ENCODE data around the gene ITGAX.
"Not testable (repeated sequence)": the region's sequence is repeated elsewhere in the genome, so short reads cannot be mapped to it uniquely, and the experiment has no call there.

ITGAX gene

DNA sequence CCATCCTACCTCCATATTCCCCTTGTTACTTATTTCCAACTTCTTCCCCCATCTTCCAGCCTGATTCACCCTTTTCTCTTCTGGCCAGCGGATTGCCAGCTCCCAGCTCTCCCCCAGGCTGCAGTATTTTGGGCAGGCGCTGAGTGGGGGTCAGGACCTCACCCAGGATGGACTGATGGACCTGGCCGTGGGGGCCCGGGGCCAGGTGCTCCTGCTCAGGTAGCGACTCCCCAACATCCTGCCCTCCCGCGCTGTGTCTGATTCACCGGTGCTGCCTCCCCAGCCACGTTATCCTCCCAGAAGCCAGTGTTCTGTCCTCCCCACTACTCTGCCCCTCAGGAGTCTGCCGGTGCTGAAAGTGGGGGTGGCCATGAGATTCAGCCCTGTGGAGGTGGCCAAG lies 57.8 kb downstream of the ITGAX start:
- DNase-seq, result no peak

DNA sequence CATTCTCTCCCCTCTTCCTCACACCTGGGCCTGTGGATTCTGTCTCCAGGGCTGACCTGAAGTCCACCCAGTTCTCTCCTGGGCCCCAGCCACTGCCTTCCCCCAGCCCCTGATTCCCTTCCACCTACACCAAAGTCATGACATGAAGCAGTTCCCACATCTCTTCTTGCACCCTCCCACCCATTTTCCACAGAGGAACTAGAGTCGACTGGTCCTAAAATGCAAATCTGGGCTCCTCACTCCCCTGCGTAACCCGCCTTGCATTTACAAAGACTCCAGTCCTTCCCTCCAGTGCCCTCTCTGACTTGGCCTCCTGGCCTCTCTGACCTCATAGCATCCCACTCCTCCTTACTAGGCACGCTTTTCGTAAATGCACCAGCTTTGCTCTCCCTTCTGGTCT lies 58.4 kb downstream of the ITGAX start:
- DNase-seq, result no peak

DNA sequence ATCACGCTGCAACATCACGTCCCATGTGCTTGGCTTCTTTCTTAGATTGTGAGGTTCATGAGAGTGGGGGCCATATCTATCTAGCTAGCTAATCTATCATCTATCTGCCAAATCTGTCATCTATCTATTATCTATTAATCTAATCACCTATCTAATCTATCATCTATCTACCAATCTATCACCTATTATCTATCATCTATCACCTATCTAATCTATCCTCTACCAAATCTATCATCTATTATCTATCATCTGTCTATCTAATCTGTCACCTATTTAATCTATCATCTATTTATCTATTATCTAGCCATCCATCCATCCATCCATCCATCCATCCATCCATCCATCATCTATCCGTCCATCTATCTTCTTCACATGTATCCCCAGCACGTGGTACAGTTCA lies 59.0 kb downstream of the ITGAX start:
- no peak for DNase-seq

DNA sequence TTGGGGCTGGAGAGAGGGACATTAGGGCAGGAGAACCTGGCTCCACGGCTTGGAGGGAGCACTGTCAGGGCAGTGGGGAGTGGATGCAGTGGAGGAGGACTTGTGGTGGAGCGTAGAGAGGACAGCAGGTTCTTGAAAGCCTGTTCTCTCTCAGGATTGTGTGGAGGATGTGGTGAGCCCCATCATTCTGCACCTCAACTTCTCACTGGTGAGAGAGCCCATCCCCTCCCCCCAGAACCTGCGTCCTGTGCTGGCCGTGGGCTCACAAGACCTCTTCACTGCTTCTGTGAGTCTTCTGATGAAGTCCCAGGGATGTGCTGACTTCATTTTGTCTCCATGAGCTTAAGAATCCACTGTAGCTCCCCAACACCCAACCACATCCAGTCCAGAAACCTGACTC lies 59.7 kb downstream of the ITGAX start:
- DNase-seq, result no peak

DNA sequence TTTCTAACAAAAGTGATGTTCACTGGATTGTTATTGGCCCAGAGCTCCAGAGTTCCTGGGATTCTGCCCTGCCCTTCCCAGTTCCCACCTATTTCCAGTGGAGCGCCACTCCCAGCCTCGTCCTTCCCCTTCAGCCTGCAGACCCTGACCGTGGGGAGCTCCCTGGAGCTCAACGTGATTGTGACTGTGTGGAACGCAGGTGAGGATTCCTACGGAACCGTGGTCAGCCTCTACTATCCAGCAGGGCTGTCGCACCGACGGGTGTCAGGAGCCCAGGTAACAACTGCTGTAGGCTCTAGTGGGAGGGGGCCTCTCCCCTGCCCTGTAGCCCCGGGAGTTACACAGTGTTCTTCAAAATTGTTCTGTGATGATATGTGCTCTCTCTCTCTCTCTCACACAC lies 61.4 kb downstream of the ITGAX start:
- DNase-seq, result no peak

DNA sequence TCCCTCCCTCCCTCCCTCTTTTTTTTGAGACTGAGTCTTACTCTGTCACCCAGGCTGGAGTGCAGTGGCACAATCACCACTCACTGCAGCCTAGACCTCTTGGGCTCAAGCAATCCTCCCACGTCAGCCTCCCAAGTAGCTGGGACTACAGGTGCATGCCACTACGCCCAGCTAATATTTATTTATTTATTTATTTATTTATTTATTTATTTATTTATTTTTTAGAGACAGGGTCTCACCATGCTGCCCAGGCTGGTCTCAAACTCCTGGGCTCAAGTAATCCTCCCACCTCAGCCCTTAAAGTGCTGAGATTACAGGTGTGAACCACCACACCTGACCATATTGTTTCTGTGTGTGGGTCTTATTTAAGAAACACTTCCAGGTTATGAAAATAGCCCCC lies 62.1 kb downstream of the ITGAX start:
- not testable (repeated sequence) for DNase-seq

DNA sequence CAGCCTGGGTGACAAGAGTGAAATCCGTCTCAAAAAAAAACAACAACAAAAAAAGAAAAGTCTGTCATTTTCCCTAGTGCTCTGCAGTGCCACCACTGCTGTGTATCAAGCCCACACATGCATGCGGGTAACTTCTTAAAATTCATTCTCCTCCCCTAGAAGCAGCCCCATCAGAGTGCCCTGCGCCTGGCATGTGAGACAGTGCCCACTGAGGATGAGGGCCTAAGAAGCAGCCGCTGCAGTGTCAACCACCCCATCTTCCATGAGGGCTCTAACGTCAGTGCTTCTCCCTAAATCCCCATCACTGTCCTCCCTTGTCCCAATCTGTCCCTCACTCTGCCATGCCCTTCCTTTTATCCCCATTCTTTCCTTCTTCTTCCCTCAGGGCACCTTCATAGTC lies 62.9 kb downstream of the ITGAX start:
- no peak for DNase-seq

DNA sequence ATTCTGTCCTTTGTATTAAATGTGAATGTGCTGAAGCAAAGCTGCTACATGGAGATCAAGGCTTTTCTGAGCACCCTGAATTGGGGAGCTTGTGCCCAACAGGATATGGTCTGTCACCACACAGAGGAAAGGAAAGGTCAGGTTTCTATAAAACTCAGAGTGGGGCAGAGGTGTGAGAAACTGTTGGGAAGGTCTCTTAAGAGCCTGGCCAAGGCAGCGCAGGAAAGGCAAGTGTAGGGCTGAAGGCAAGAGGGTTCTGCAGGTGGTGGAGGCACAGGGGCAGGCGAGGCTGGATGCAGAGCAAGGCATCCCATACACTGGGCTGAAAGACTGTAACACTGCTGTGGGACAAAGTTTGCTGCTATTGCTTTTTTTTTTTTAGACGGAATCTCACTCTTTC lies 65.1 kb downstream of the ITGAX start:
- DNase-seq, result no peak

DNA sequence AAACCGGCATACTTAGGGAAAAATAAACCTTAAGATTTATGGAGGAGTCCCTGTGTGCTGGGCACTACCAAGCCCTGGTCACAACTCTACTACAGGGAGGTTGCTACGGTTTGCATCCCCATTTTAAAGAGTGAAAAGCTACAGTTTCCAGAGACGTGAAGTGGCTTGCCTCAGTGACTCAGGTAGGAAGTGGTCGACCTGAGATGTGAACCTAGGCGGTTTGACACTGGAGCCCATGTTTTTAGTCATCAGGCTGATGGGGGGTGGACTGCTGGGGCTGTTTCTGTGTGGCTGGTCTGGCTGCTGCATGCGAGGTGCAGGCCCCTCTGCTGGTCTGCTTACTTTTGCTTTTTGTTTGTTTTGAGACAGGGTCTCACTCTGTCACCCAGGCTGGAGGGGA lies 66.6 kb downstream of the ITGAX start:
- no peak for DNase-seq

DNA sequence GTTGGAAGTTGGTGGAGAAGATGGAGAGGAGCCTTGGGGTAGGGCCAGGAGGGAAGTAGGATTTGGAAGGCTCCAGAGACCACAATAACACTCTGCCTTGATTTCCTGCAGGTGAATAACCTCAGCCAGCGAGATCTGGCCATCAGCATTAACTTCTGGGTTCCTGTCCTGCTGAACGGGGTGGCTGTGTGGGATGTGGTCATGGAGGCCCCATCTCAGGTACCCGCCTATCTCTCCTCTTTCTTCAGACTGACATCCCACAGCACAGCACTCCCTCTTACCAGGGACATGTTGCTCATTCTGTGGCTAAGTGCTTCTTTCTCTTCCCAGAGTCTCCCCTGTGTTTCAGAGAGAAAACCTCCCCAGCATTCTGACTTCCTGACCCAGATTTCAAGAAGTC lies 68.3 kb downstream of the ITGAX start:
- DNase-seq, result no peak

DNA sequence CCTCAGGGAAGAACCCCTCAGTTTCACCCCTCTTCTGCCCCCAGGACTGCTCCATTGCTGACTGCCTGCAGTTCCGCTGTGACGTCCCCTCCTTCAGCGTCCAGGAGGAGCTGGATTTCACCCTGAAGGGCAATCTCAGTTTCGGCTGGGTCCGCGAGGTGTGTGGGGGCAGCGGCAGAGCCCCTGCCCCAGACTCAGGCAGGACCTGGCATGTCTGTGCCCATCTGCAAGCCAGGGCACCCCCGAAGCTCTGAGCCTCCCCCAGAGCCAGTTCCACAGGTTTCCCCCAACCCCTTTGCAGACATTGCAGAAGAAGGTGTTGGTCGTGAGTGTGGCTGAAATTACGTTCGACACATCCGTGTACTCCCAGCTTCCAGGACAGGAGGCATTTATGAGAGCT lies 68.8 kb downstream of the ITGAX start:
- DNase-seq, result no peak

DNA sequence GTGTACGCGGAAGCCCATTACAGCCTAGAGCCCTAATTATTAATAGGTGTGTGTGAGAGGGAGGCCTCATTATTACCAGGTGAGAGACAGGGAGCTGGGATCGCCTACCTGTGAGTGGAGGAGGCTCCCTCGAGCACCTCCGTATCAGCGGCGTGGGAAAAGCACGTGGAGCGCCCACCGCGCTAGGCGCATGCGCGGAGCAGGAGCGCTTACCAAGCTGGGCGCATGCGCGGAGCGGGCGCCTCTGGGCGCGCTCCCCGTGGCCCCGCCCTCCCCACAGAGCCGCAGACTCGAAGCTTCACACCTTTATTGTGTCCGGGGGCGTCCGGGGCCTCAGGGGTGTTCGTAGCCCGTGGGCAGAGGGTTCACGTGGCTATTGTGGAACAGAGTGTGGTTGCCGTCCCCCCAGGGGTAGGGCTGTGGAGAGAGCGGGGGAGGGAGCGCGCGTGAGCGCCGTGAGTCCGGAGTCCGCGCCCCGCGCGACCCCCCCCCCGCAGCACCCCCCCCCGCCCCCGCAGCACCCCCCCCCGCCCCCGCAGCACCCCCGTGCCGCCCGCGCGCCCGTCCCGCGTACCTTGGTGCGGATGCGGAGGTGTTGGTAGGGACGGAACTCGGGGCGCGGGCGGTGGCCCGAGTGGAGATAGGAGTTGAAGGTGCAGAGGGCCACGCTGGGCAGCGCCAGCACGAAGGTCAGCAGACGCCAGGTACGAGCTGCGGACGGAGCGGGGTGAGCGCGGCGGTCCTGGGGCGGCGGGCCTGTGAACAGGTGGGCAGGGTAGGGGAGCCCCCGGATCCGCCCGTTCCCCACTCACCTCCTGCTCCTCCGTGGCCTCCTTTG lies 72.7 kb downstream of the ITGAX start:
- peak in 1 of 2 donors; percentile 61 for DNase-seq

DNA sequence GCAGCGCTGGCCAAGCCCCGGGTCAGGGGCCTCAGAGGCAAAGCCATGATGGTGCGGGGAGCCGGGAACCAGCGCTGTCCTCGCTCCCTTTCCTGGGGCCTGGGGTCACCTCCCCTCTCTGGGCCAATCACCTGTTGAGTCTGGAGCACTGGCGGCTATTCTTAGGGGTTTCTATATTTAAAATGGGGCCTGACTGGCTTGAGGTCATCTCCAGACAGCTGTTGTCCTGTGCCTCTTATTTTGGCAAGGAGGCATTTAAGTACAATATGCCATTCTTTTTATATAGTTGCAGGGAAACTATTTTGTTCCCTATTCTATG lies 73.3 kb downstream of the ITGAX start, which contains the start of gene COX6A2:
TSS of gene COX6A2 (minus strand) at position 82 of the 319 bp plus-strand sequence. CDS start at position 47, 35 bp downstream.
- DNase-seq, result no peak

DNA sequence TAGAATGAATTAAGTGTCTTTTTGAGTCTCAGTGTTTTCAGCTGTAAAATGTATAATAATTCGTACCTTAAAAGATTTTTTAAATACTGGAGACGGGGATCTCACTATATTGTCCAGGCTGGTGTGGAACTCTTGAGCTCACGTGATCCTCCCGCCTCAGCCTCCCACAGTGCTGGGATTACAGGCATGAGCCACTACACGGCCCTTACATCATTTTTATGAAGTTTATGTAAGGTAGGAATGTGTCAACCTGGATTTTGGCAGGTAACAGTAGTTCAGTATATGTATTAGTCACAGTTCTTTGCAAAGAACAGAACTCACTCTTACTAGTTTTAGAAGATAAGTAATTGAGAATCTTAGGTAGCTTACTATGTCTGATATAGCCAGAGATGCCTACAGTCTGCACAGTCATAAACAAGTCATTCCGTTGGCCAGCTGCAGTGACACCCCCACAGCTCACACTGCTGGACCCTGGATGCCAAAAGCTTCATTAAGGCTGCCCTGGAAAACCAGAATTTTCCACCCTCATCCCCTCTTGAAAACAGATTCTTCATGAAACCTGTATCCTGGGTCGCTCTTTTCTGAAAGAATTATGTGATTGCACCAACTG lies 73.8 kb downstream of the ITGAX start:
- no peak for DNase-seq

DNA sequence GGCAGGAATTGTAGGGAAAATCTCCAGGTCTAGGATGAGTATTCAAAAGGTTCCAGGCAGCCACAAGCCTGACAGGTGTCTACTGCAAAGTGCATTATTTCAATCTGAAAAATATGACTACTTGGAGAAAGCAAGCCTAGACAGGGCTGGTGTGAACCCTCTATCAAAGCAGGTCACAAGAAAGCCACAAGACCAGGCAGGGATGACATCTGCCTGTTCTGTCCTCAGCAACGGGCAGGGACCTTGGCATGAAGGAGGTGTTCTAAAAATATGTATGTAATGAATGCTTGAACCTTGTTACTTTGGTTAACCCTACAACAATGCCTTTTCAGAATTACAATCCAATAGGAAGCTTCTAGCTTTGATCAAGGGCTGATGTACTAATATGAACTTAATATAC lies 74.3 kb downstream of the ITGAX start:
- DNase-seq, result no peak

DNA sequence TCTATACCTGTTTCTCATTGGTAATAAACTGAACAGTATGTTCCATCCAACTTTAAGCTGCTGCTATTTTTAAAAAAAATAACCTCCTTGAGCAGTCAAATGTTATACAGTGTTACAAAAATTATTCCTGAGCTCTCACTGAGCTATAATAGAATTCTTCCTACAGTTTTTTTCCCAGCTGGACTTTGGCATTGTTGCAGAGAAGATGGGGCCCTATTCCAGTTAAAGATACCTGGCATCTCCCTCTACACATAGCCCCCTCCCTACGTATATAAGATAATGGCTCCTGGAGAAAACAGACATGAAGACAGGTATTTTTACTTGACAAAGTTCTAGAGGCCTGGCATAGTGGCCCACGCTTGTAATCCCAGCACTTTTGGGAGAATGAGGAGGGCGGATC lies 74.8 kb downstream of the ITGAX start:
- no peak for DNase-seq

DNA sequence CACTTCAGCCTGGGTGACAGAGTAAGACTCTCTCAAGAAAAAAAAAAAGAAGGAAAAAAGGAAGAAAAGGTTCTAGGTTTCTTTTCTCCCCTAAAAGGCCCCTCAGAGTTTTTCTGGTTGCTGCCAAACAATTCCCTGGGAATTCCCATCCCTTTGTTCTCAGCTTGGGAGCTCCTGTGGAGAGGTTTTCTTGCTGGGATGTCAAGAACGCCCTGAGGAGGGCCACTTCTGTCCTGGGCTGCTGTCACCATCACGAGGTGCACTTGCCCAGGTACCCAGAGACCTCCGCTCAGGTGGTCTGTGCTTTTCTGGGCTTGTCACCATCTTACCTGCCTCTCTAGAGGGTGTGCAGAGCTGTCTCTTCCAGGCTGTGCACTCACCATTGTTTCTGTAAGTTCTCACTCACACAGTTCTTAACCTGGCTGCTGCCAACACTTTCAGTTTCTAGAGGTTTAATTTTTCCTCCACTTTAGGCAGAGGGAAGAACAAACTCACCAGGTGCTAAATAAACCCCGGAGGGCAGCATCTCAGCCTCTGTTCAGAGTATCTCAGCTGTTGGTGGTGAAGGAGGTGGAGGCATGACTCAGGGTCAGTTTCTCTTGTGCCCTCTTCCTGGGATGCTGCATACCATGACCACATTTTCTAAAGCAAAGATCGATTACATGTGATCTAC lies 75.5 kb downstream of the ITGAX start:
- DNase-seq, result no peak
